IMR-90 (cell line): ENCODE measurements around the gene FXYD6. TPM values are rescaled to one million over a fixed set of nuclear protein-coding genes. Genes with fewer than 3 reads are reported as not detected.
"Not testable (repeated sequence)": the region's sequence is repeated elsewhere in the genome, so short reads cannot be mapped to it uniquely, and the experiment has no call there.

Experiments used
- ATAC-seq: fragments of 200-7000 bp; cut with Tn5 transposase; 2 replicates; pipeline ENCODE4 v1.9.1; 2020; ENCODE audit warnings: low read depth, mild to moderate bottlenecking, moderate library complexity
- BruUV-seq: library from RNA; stranded (reverse); fragments of 400-500 nt; replicated peaks from 2 replicates; lab custom pipeline; 2021; lab: Mats Ljungman, UMichigan
- CTCF ChIA-PET: fragments of 300-600 bp; formaldehyde crosslinking; extraction: SDS; loops from one replicate; lab custom pipeline; 2021; ENCODE audit warnings: antibody characterized with exemption; lab: Yijun Ruan, JAX
- POLR2A ChIA-PET: fragments of 300-600 bp; sonication (Branson Sonifier 250); formaldehyde crosslinking; loops from one replicate; lab custom pipeline; 2022; ENCODE audit warnings: antibody characterized with exemption; ENCODE audit not compliant: unreplicated experiment; lab: Charles Lee
- DNase-seq: peaks from one replicate; pipeline ENCODE4 v3.0.0; 2013
- H2AFZ ChIP-seq: replicated peaks from 2 replicates; pipeline ENCODE3; 2013; ENCODE audit warnings: low read length, mild to moderate bottlenecking; ENCODE audit not compliant: poor library complexity
- H2AK5ac ChIP-seq: 2 replicates; pipeline ENCODE4 v1.6.1; 2013; ENCODE audit warnings: low read depth, low read length, inconsistent platforms
- H2AK9ac ChIP-seq: replicated peaks from 2 replicates; pipeline ENCODE3; 2013; ENCODE audit warnings: mild to moderate bottlenecking, low read depth, low read length, moderate library complexity; ENCODE audit not compliant: poor library complexity
- H2BK120ac ChIP-seq: 2 replicates; pipeline ENCODE4 v1.6.1; 2013; ENCODE audit warnings: low read depth, low read length, inconsistent platforms
- H2BK15ac ChIP-seq: 3 replicates; pipeline ENCODE4 v1.6.1; 2013; ENCODE audit warnings: low read depth, low read length, inconsistent platforms
- H2BK20ac ChIP-seq: 2 replicates; pipeline ENCODE4 v1.6.1; 2013; ENCODE audit warnings: low read depth, mild to moderate bottlenecking, inconsistent platforms, low read length, moderate library complexity
- H2BK5ac ChIP-seq: 2 replicates; pipeline ENCODE4 v1.6.1; 2013; ENCODE audit warnings: mild to moderate bottlenecking, low read depth, low read length, inconsistent platforms; ENCODE audit not compliant: poor library complexity, severe bottlenecking
- H3K14ac ChIP-seq: replicated peaks from 2 replicates; pipeline ENCODE4 v1.6.1; 2013; ENCODE audit warnings: low read depth, low read length, inconsistent platforms
- H3K18ac ChIP-seq: 2 replicates; pipeline ENCODE4 v1.6.1; 2013; ENCODE audit warnings: low read depth, low read length, control low read depth
- H3K23ac ChIP-seq: 2 replicates; pipeline ENCODE4 v1.6.1; 2013; ENCODE audit warnings: low read depth, low read length, inconsistent platforms
- H3K27ac ChIP-seq: 2 replicates; pipeline ENCODE4 v1.5.1; 2013; ENCODE audit warnings: mild to moderate bottlenecking, control low read depth, low read length; ENCODE audit not compliant: insufficient read depth
- H3K27me3 ChIP-seq: 2 replicates; pipeline ENCODE4 v1.6.1; 2013; ENCODE audit warnings: low read length; ENCODE audit not compliant: control insufficient read depth, insufficient read depth
- H3K36me3 ChIP-seq: 2 replicates; pipeline ENCODE4 v1.6.1; 2013; ENCODE audit warnings: low read length, mixed read lengths; ENCODE audit not compliant: control insufficient read depth, insufficient read depth
- H3K4ac ChIP-seq: 2 replicates; pipeline ENCODE4 v1.6.1; 2013; ENCODE audit warnings: low read depth, low read length, inconsistent platforms
- H3K4me1 ChIP-seq: 2 replicates; pipeline ENCODE4 v1.6.1; 2013; ENCODE audit warnings: low read length, mixed read lengths; ENCODE audit not compliant: control insufficient read depth, insufficient read depth
- H3K4me2 ChIP-seq: 2 replicates; pipeline ENCODE4 v1.6.1; 2013; ENCODE audit warnings: low read depth, mild to moderate bottlenecking, control low read depth, low read length, moderate library complexity
- H3K4me3 ChIP-seq: 2 replicates; pipeline ENCODE4 v1.5.1; 2013; ENCODE audit warnings: low read depth, mild to moderate bottlenecking, control low read depth, low read length, moderate library complexity; ENCODE audit not compliant: insufficient read depth
- H3K56ac ChIP-seq: 2 replicates; pipeline ENCODE4 v1.6.1; 2013; ENCODE audit warnings: low read length, inconsistent platforms; ENCODE audit not compliant: insufficient read depth; ENCODE audit errors: extremely low read depth
- H3K79me1 ChIP-seq, 2 experiments: 2 replicates each; pipeline ENCODE4 v1.6.1; 2013; ENCODE audit warnings: low read length in 2 of 2, inconsistent platforms in 1 of 2, low read depth in 1 of 2
- H3K9ac ChIP-seq: 2 replicates; pipeline ENCODE4 v1.6.1; 2013; ENCODE audit warnings: low read depth, low read length, control low read depth
- H3K9me1 ChIP-seq: 2 replicates; pipeline ENCODE4 v1.6.1; 2013; ENCODE audit warnings: low read length, inconsistent platforms; ENCODE audit not compliant: insufficient read depth
- H3K9me3 ChIP-seq: 2 replicates; pipeline ENCODE4 v1.6.1; 2013; ENCODE audit warnings: low read length; ENCODE audit not compliant: control insufficient read depth, insufficient read depth
- H4K20me1 ChIP-seq: 2 replicates; pipeline ENCODE4 v1.6.1; 2013; ENCODE audit warnings: low read length, inconsistent platforms; ENCODE audit not compliant: insufficient read depth
- H4K5ac ChIP-seq: 2 replicates; pipeline ENCODE4 v1.6.1; 2013; ENCODE audit warnings: mild to moderate bottlenecking, low read depth, low read length, control low read depth
- H4K8ac ChIP-seq, 2 experiments: 2 replicates each; pipeline ENCODE4 v1.6.1; 2013; ENCODE audit warnings: low read depth in 2 of 2, low read length in 2 of 2, control low read depth in 1 of 2, inconsistent platforms in 1 of 2
- H4K91ac ChIP-seq: 2 replicates; pipeline ENCODE4 v1.6.1; 2013; ENCODE audit warnings: low read depth, low read length, inconsistent platforms; ENCODE audit not compliant: insufficient read depth
- WGBS, 2 experiments: methylation state at CpG; one replicate each; pipeline versions ENCODE4 v1.1.5 to v1.1.7; 2013; ENCODE audit warnings: missing lambda C conversion rate in 2 of 2; ENCODE audit not compliant: insufficient read length in 1 of 2; ENCODE audit errors: extremely low coverage in 2 of 2; 5-methylcytosine and 5-hydroxymethylcytosine counted together
- dilution Hi-C: fragments of 300-500 bp; cut with HindIII; formaldehyde crosslinking; loops from one replicate; pipeline ENCODE4 v1.14.3; 2018; ENCODE audit warnings: low sequenced_read_pairs; ENCODE audit not compliant: unreplicated experiment
- in situ Hi-C: fragments of 300-500 bp; cut with MboI; formaldehyde crosslinking; loops from 3 replicates; pipeline ENCODE4 v1.14.3; 2019; ENCODE audit warnings: low sequenced_read_pairs, inconsistent platforms, mixed read lengths
- intact Hi-C: fragments of 100-400 bp; cut with micrococcal nuclease; formaldehyde crosslinking; loops from 2 replicates; pipeline ENCODE4 v1.10.0; 2022
- polyA plus RNA-seq, 3 experiments: library from polyadenylated mRNA; depleted of rRNA; stranded (reverse); fragments of >200 nt; gene quantifications; 2 replicates each; pipeline ENCODE4 v1.2.3, GENCODE V29; 2012; ENCODE audit warnings: low replicate concordance in 1 of 3
- total RNA-seq: library from RNA; depleted of rRNA; stranded (reverse); fragments of >200 nt; gene quantifications from 2 replicates; pipeline ENCODE4 v1.2.3, GENCODE V29; 2012

FXYD6 gene
- total and polyA plus RNA-seq, 2 of the 4 experiments (the other 2 are of a cell fraction): 0.32 TPM; not detected in 1

GRCh38 chr11:117810056-117810451, 66.4 kb downstream of the FXYD6 start:
- H3K56ac ChIP-seq, H3K27ac ChIP-seq, H3K4me2 ChIP-seq, BruUV-seq, H3K18ac ChIP-seq, in situ Hi-C loops, H2BK15ac ChIP-seq, H2BK120ac ChIP-seq, H3K23ac ChIP-seq, H4K20me1 ChIP-seq, H4K8ac ChIP-seq, H3K79me1 ChIP-seq, DNase-seq, H2AK9ac ChIP-seq, H3K9me1 ChIP-seq, H2AK5ac ChIP-seq, H3K9me3 ChIP-seq, H2BK5ac ChIP-seq, H4K5ac ChIP-seq, H3K4me1 ChIP-seq, H3K14ac ChIP-seq, H3K36me3 ChIP-seq, H4K91ac ChIP-seq, H3K9ac ChIP-seq, H2AFZ ChIP-seq, intact Hi-C loops, H3K4ac ChIP-seq, POLR2A ChIA-PET, dilution Hi-C loops, H3K4me3 ChIP-seq, ATAC-seq, H2BK20ac ChIP-seq: not testable (repeated sequence)
- CTCF ChIA-PET: interaction anchor here (3.2 kb wide), 1 partner anchor 137 kb away, joined by 23 read pairs; no protein-coding TSS in a partner anchor
- WGBS, 2 experiments: 86 to 100% methylated on average over 2 to 12 of the region's 12 CpGs
- H3K27me3 ChIP-seq: peaks cover 15% of the 10 kb centered on the region; the same call in 1 of the 2 replicates
